ENCODE results near the gene NSUN3.
"Not testable (repeated sequence)": the region's sequence is repeated elsewhere in the genome, so short reads cannot be mapped to it uniquely, and the experiment has no call there.

DNA sequence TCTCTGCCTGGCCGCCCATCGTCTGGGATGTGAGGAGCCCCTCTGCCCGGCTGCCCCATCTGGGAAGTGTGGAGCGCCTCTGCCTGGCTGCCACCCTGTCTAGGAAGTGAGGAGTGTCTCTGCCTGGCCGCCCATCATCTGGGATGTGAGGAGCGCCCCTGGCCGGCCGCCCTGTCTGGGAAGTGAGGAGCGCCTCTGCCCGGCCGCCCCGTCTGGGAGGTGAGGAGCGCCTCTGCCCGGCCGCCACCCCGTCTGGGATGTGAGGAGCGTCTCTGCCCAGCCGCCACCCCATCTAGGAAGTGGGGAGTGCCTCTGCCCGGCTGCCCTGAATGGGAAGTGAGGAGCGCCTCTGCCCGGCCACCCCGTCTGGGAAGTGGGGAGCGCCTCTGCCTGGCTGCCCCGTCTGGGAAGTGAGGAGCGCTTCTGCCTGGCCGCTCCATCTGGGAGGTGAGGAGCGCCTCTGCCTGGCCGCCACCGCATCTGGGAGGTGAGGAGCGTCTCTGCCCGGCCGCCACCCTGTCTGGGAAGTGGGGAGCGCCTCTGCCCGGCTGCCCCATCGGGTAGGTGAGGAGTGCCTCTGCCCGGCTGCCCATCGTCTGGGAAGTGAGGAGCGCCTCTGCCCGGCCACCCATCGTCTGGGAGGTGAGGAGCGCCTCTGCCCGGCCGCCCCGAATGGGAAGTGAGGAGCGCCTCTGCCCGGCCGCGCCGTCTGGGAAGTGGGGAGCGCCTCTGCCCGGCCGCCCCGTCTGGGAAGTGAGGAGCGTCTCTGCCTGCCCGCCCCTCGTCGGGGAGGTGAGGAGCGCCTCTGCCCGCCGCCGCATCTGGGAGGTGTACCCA is 18.5 kb upstream of the NSUN3 start:
- not testable (repeated sequence) for TF ChIP-seq POLR2A (IDR thresholded peaks at IDR 0.05)
- TF ChIP-seq, protein P1, sequence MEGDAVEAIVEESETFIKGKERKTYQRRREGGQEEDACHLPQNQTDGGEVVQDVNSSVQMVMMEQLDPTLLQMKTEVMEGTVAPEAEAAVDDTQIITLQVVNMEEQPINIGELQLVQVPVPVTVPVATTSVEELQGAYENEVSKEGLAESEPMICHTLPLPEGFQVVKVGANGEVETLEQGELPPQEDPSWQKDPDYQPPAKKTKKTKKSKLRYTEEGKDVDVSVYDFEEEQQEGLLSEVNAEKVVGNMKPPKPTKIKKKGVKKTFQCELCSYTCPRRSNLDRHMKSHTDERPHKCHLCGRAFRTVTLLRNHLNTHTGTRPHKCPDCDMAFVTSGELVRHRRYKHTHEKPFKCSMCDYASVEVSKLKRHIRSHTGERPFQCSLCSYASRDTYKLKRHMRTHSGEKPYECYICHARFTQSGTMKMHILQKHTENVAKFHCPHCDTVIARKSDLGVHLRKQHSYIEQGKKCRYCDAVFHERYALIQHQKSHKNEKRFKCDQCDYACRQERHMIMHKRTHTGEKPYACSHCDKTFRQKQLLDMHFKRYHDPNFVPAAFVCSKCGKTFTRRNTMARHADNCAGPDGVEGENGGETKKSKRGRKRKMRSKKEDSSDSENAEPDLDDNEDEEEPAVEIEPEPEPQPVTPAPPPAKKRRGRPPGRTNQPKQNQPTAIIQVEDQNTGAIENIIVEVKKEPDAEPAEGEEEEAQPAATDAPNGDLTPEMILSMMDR (IDR thresholded peaks at IDR 0.05): not testable (repeated sequence)

Measured in heart left ventricle (tissue), 13 donors.